HepG2 (cell line): ENCODE data around the gene GPR33. TPM values are rescaled to one million over a fixed set of nuclear protein-coding genes. Genes with fewer than 3 reads are reported as not detected.

Experiments
- ATAC-seq: fragments of 200-7000 bp; cut with Tn5 transposase; 3 replicates; pipeline ENCODE4 v1.9.1; 2020; ENCODE audit warnings: mild to moderate bottlenecking, moderate library complexity
- BruUV-seq: library from RNA; stranded (reverse); fragments of 400-500 nt; replicated peaks from 2 replicates; lab custom pipeline; 2021; lab: Mats Ljungman, UMichigan
- CTCF ChIA-PET: fragments of 300-600 bp; formaldehyde crosslinking; extraction: SDS; loops from one replicate; lab custom pipeline; 2021; ENCODE audit warnings: low total read pairs, inconsistent platforms, low intra/inter-chr PET ratio; lab: Yijun Ruan, JAX
- POLR2A ChIA-PET: fragments of 350-600 bp; sonication (Branson Sonifier 250); formaldehyde crosslinking; loops from one replicate; lab custom pipeline; 2020; ENCODE audit warnings: antibody characterized with exemption, inconsistent platforms; lab: Yijun Ruan, JAX
- DNase-seq: peaks from one replicate; pipeline ENCODE4 v3.0.0-alpha.2; 2015; ENCODE audit warnings: low spot score
- FAIRE-seq: peaks from 3 replicates; lab custom pipeline; 2011; peaks lifted over from hg19 to GRCh38; lab: Jason Lieb, UNC
- H2AFZ ChIP-seq: one replicate; pipeline ENCODE4 v1.6.1; 2011; ENCODE audit warnings: low read length, inconsistent platforms
- H3K27ac ChIP-seq: fragments of 300-600 bp; 3 replicates; pipeline ENCODE4 v1.8.0; 2011; ENCODE audit warnings: mixed run types, mild to moderate bottlenecking, mixed read lengths, low read length, inconsistent platforms; ENCODE audit not compliant: insufficient read depth; ENCODE audit errors: extremely low read length
- H3K27me3 ChIP-seq, 2 experiments: fragments of 200-600 bp in 1 of 2; 2 replicates in 1 of 2; 3 replicates in 1 of 2; pipeline versions ENCODE4 v1.6.0 to v1.8.0; 2011; ENCODE audit warnings: low read length in 2 of 2, mild to moderate bottlenecking in 2 of 2, moderate library complexity in 2 of 2, inconsistent platforms in 1 of 2; ENCODE audit not compliant: insufficient read depth in 2 of 2, control insufficient read depth in 1 of 2
- H3K36me3 ChIP-seq, 2 experiments: fragments of 200-600 bp in 1 of 2; replicated peaks in 1 of 2; 2 replicates in 1 of 2; 3 replicates in 1 of 2; pipeline versions ENCODE4 v1.5.1 to v1.8.0; 2011; ENCODE audit warnings: low read length in 2 of 2, inconsistent platforms in 1 of 2; ENCODE audit not compliant: insufficient read depth in 2 of 2, control insufficient read depth in 1 of 2
- H3K4me1 ChIP-seq: 2 replicates; pipeline ENCODE4 v1.5.1; 2012; ENCODE audit warnings: low read length, inconsistent platforms; ENCODE audit not compliant: insufficient read depth
- H3K4me2 ChIP-seq: 2 replicates; pipeline ENCODE4 v1.6.0; 2011; ENCODE audit warnings: low read depth, low read length, inconsistent platforms
- H3K4me3 ChIP-seq, 3 experiments: fragments of 200-600 bp in 1 of 3; sonication (generic), shearing (Covaris generic) in 1 of 3; replicated peaks in 1 of 3; 2 replicates each; pipeline ENCODE4 v1.5.1; 2011 to 2016; ENCODE audit warnings: low read length in 3 of 3, inconsistent platforms in 2 of 3, low read depth in 2 of 3, mild to moderate bottlenecking in 2 of 3, control low read depth in 1 of 3, mixed read lengths in 1 of 3; ENCODE audit not compliant: insufficient read depth in 1 of 3
- H3K79me2 ChIP-seq: one replicate; pipeline ENCODE4 v1.6.1; 2011; ENCODE audit warnings: low read length, inconsistent platforms; ENCODE audit not compliant: insufficient read depth
- H3K9ac ChIP-seq: 2 replicates; pipeline ENCODE4 v1.6.0; 2011; ENCODE audit warnings: mild to moderate bottlenecking, low read depth, low read length, inconsistent platforms; ENCODE audit not compliant: insufficient read depth
- H3K9me3 ChIP-seq: 2 replicates; pipeline ENCODE4 v1.5.1; 2012; ENCODE audit warnings: mild to moderate bottlenecking, low read length
- H4K20me1 ChIP-seq: 2 replicates; pipeline ENCODE4 v1.6.0; 2011; ENCODE audit warnings: inconsistent platforms, mild to moderate bottlenecking, low read length, moderate library complexity; ENCODE audit not compliant: insufficient read depth
- HES4 ChIP-seq: sonication (generic); formaldehyde crosslinking; IDR thresholded peaks from 2 replicates; pipeline ENCODE4 v1.9.0; 2021; ENCODE audit warnings: mild to moderate bottlenecking, missing genetic modification reagents, borderline replicate concordance
- KMT2A ChIP-seq: sonication (generic); formaldehyde crosslinking; IDR thresholded peaks from 2 replicates; pipeline ENCODE4 v1.4.0; 2020; ENCODE audit warnings: missing genetic modification reagents
- MAFG ChIP-seq: sonication (generic); formaldehyde crosslinking; IDR thresholded peaks from 2 replicates; pipeline ENCODE4 v1.5.1; 2020; ENCODE audit warnings: mild to moderate bottlenecking, missing genetic modification reagents
- RFX3 ChIP-seq: IDR thresholded peaks from 2 replicates; pipeline ENCODE4 v1.6.1; 2016; ENCODE audit warnings: missing biosample characterization, missing genetic modification reagents
- in situ Hi-C: cut with HindIII; loops from 2 replicates; pipeline ENCODE4 v1.10.0; 2017; ENCODE audit warnings: low pct_unique_long_range_greater_than_20kb; ENCODE audit not compliant: extremely low pct_ligation_motif_present
- intact Hi-C: fragments of 100-400 bp; cut with micrococcal nuclease; formaldehyde crosslinking; loops from one replicate; pipeline ENCODE4 v1.10.0; 2022; ENCODE audit not compliant: unreplicated experiment
- polyA plus RNA-seq, 8 experiments: library from polyadenylated mRNA; depleted of rRNA in 3 of 8; stranded (reverse) in 7 of 8; unstranded in 1 of 8; fragments of >200 nt; fragmentation: Illumina TruSeq in 4 of 8; extraction: Trizol in 4 of 8; gene quantifications; 2 replicates each; pipeline versions ENCODE4 v1.2.1 to v1.2.3, GENCODE V29; 2011 to 2016; ENCODE audit warnings: low read depth in 4 of 8, missing spikeins in 1 of 8, mixed read lengths in 1 of 8; ENCODE audit not compliant: insufficient read depth in 1 of 8
- total RNA-seq, 5 experiments: library from RNA; depleted of rRNA; stranded (reverse); fragments of >200 nt; fragmentation: Illumina TruSeq; extraction: Trizol; gene quantifications; 2 replicates each; pipeline ENCODE4 v1.2.3, GENCODE V29; 2016; ENCODE audit warnings: low read depth in 1 of 5
- TF ChIP-seq, protein P1 (sequence below): IDR thresholded peaks from 2 replicates; pipeline ENCODE4 v1.6.1; 2012; ENCODE audit warnings: low read depth, low read length, improper control_type of control experiment
- TF ChIP-seq, protein P2 (sequence below): sonication (generic); formaldehyde crosslinking; IDR thresholded peaks from 2 replicates; pipeline ENCODE4 v1.4.0; 2020; ENCODE audit warnings: missing genetic modification reagents, borderline replicate concordance
- TF ChIP-seq, protein P3 (sequence below): sonication (generic); formaldehyde crosslinking; conservative IDR thresholded peaks from 2 replicates; pipeline ENCODE4 v1.4.0; 2020; ENCODE audit warnings: missing genetic modification reagents
- TF ChIP-seq, protein P4 (sequence below): sonication (generic); formaldehyde crosslinking; IDR thresholded peaks from 2 replicates; pipeline ENCODE4 v1.5.0; 2020; ENCODE audit warnings: missing genetic modification reagents, mild to moderate bottlenecking, borderline replicate concordance

The GPR33 gene
- total and polyA plus RNA-seq, 2 of the 13 experiments (the other 11 are each of a cell fraction or from before 2014, with no cell fraction given), result not detected

DNA sequence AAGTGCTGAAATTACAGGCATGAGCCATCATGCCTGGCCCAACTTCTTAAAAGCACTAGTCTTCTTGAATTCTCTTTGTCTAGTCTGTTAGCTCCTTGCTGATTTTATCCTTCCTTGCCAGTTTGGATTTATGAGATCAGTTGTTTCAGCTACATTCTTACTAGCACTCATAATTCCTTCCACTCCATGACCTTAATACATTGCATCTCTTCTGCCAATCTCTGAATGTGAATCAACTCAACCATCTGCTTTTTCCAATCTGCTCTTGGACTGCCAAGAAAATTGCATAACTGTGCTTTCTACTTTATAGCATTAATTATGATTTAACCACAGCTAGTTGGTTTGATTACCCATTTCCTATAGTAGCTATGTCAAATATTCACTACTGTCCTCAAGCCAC lies 52.6 kb downstream of the GPR33 start:
- H4K20me1 ChIP-seq, result no peaks in the 10 kb centered on the region
- H3K4me1 ChIP-seq, result peaks cover 8% of the 10 kb centered on the region; the same call in 1 of the 2 replicates
- H3K27ac ChIP-seq, result no peak overlapping the region
- H3K27me3 ChIP-seq, result no peaks in the 10 kb centered on the region
- BruUV-seq, result no TSS peak
- H3K79me2 ChIP-seq, result no peaks in the 10 kb centered on the region
- no peak overlapping the region for H2AFZ ChIP-seq
- intact Hi-C loops (no loop called here), in situ Hi-C loops (no loop called here)
- ATAC-seq (no peak), FAIRE-seq (no peak), DNase-seq (no peak)
- H3K9me3 ChIP-seq, result no peaks in the 10 kb centered on the region
- TF ChIP-seq MAFG (CRISPR knock-in tag) (no peak), RFX3 (CRISPR knock-in tag) (no peak), HES4 (CRISPR knock-in tag) (no peak), KMT2A (no peak)
- TF ChIP-seq, protein P1, sequence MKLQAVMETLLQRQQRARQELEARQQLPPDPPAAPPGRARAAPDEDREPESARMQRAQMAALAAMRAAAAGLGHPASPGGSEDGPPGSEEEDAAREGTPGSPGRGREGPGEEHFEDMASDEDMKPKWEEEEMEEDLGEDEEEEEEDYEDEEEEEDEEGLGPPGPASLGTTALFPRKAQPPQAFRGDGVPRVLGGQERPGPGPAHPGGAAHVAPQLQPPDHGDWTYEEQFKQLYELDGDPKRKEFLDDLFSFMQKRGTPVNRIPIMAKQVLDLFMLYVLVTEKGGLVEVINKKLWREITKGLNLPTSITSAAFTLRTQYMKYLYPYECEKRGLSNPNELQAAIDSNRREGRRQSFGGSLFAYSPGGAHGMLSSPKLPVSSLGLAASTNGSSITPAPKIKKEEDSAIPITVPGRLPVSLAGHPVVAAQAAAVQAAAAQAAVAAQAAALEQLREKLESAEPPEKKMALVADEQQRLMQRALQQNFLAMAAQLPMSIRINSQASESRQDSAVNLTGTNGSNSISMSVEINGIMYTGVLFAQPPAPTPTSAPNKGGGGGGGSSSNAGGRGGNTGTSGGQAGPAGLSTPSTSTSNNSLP, result no peak
- TF ChIP-seq, protein P2, sequence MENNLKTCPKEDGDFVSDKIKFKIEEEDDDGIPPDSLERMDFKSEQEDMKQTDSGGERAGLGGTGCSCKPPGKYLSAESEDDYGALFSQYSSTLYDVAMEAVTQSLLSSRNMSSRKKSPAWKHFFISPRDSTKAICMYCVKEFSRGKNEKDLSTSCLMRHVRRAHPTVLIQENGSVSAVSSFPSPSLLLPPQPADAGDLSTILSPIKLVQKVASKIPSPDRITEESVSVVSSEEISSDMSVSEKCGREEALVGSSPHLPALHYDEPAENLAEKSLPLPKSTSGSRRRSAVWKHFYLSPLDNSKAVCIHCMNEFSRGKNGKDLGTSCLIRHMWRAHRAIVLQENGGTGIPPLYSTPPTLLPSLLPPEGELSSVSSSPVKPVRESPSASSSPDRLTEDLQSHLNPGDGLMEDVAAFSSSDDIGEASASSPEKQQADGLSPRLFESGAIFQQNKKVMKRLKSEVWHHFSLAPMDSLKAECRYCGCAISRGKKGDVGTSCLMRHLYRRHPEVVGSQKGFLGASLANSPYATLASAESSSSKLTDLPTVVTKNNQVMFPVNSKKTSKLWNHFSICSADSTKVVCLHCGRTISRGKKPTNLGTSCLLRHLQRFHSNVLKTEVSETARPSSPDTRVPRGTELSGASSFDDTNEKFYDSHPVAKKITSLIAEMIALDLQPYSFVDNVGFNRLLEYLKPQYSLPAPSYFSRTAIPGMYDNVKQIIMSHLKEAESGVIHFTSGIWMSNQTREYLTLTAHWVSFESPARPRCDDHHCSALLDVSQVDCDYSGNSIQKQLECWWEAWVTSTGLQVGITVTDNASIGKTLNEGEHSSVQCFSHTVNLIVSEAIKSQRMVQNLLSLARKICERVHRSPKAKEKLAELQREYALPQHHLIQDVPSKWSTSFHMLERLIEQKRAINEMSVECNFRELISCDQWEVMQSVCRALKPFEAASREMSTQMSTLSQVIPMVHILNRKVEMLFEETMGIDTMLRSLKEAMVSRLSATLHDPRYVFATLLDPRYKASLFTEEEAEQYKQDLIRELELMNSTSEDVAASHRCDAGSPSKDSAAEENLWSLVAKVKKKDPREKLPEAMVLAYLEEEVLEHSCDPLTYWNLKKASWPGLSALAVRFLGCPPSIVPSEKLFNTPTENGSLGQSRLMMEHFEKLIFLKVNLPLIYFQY (CRISPR knock-in tag), result no peak
- TF ChIP-seq, protein P3, sequence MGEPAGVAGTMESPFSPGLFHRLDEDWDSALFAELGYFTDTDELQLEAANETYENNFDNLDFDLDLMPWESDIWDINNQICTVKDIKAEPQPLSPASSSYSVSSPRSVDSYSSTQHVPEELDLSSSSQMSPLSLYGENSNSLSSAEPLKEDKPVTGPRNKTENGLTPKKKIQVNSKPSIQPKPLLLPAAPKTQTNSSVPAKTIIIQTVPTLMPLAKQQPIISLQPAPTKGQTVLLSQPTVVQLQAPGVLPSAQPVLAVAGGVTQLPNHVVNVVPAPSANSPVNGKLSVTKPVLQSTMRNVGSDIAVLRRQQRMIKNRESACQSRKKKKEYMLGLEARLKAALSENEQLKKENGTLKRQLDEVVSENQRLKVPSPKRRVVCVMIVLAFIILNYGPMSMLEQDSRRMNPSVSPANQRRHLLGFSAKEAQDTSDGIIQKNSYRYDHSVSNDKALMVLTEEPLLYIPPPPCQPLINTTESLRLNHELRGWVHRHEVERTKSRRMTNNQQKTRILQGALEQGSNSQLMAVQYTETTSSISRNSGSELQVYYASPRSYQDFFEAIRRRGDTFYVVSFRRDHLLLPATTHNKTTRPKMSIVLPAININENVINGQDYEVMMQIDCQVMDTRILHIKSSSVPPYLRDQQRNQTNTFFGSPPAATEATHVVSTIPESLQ (CRISPR knock-in tag), result no peak
- TF ChIP-seq, protein P4, sequence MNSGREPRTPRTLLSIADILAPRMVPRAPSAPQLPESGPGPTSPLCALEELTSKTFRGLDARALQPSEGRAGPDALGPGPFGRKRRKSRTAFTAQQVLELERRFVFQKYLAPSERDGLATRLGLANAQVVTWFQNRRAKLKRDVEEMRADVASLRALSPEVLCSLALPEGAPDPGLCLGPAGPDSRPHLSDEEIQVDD (CRISPR knock-in tag), result no peak
- CTCF ChIA-PET, result no interaction called here
- H3K36me3 ChIP-seq, result no peaks in the 10 kb centered on the region
- H3K4me2 ChIP-seq, result no peak overlapping the region
- H3K4me3 ChIP-seq, result no peak overlapping the region
- POLR2A ChIA-PET, result interaction anchor here (1.1 to 2.1 kb wide), 2 partner anchors 15 to 22 kb away, joined by 4 to 16 read pairs; partner anchors contain the start of genes DTD2 and HEATR5A
- H3K9ac ChIP-seq, result no peak overlapping the region
